GM13976 (cell line): Measurements from ENCODE around the gene FNIP2.

Experiments
- DNase-seq: peaks from one replicate; pipeline ENCODE4 v3.0.0; 2012; ENCODE audit warnings: low spot score
- CTCF ChIP-seq: IDR thresholded peaks from 2 replicates; pipeline ENCODE4 v1.5.1; 2012; ENCODE audit warnings: borderline replicate concordance, mild to moderate bottlenecking; ENCODE audit not compliant: insufficient read depth; ENCODE audit errors: extremely low read depth, missing control alignments, control extremely low read depth
- in situ Hi-C: fragments of 300-500 bp; cut with MboI; formaldehyde crosslinking; loops from one replicate; pipeline ENCODE4 v1.12.0; 2022; ENCODE audit warnings: low sequenced_read_pairs, mixed read lengths, inconsistent platforms; ENCODE audit not compliant: unreplicated experiment

Gene FNIP2

GRCh38 chr4:158870282-158870625 lies 101.4 kb downstream of the FNIP2 start:
- TF ChIP-seq CTCF: no peak
- in situ Hi-C loops: no loop called here
- DNase-seq: no peak

- in situ Hi-C loops: no loop called here
- no peak for TF ChIP-seq CTCF
- no peak for DNase-seq
Observed at GRCh38 chr4:158870626-158871334, 102.0 kb downstream of the FNIP2 start.

- DNase-seq: no peak
- no peak for TF ChIP-seq CTCF
- in situ Hi-C loops: no loop called here
Observed at GRCh38 chr4:158871335-158871724, 102.5 kb downstream of the FNIP2 start.

GRCh38 chr4:158873795-158874401 lies 105.1 kb downstream of the FNIP2 start:
- no peak for DNase-seq
- in situ Hi-C loops: no loop called here
- no peak for TF ChIP-seq CTCF

GRCh38 chr4:158875026-158875425 lies 106.2 kb downstream of the FNIP2 start:
- in situ Hi-C loops: no loop called here
- DNase-seq: no peak
- no peak for TF ChIP-seq CTCF

- DNase-seq: no peak
- in situ Hi-C loops: no loop called here
- no peak for TF ChIP-seq CTCF
Observed at GRCh38 chr4:158875455-158875854, 106.6 kb downstream of the FNIP2 start.
